Smooth muscle cell (in vitro differentiated cells): Measurements from ENCODE around the gene SH3BP4. TPM values are rescaled to one million over a fixed set of nuclear protein-coding genes. Genes with fewer than 3 reads are reported as not detected.

Experiments used
- DNase-seq: peaks from one replicate; lab custom pipeline; 2025; ENCODE audit not compliant: unreplicated experiment; lab: John Stamatoyannopoulos, UW
- H2AFZ ChIP-seq: fragments of 200-600 bp; sonication (generic); 2 replicates; pipeline ENCODE4 v1.6.0; 2016; ENCODE audit warnings: antibody characterized with exemption, low read depth, mild to moderate bottlenecking
- H3F3A ChIP-seq: fragments of 200-600 bp; sonication (generic); 2 replicates; pipeline ENCODE4 v1.6.0; 2017; ENCODE audit warnings: antibody characterized with exemption, low read depth
- H3K27ac ChIP-seq: fragments of 200-600 bp; sonication (generic); 2 replicates; pipeline ENCODE4 v1.5.1; 2016; ENCODE audit warnings: low read depth, mild to moderate bottlenecking
- H3K27me3 ChIP-seq: fragments of 200-600 bp; sonication (generic); 2 replicates; pipeline ENCODE4 v1.6.1; 2016; ENCODE audit warnings: low read depth, mild to moderate bottlenecking
- H3K36me3 ChIP-seq: fragments of 200-600 bp; sonication (generic); 2 replicates; pipeline ENCODE4 v1.5.1; 2016; ENCODE audit warnings: low read depth
- H3K4me1 ChIP-seq: fragments of 200-600 bp; sonication (generic); 2 replicates; pipeline ENCODE4 v1.5.1; 2016; ENCODE audit warnings: low read depth
- H3K4me2 ChIP-seq: fragments of 200-600 bp; sonication (generic); 2 replicates; pipeline ENCODE4 v1.6.0; 2016; ENCODE audit warnings: mild to moderate bottlenecking
- H3K4me3 ChIP-seq: fragments of 200-600 bp; sonication (generic); 2 replicates; pipeline ENCODE4 v1.5.1; 2016; ENCODE audit warnings: mild to moderate bottlenecking
- H3K79me2 ChIP-seq: fragments of 200-600 bp; sonication (generic); 2 replicates; pipeline ENCODE4 v1.6.0; 2016; ENCODE audit warnings: low read depth, mild to moderate bottlenecking
- H3K9ac ChIP-seq: fragments of 200-600 bp; sonication (generic); 2 replicates; pipeline ENCODE4 v1.6.0; 2016; ENCODE audit warnings: low read depth
- H3K9me3 ChIP-seq: fragments of 200-600 bp; sonication (generic); replicated peaks from 2 replicates; pipeline ENCODE4 v1.5.1; 2016; ENCODE audit warnings: low read depth
- H4K20me1 ChIP-seq: fragments of 200-600 bp; sonication (generic); 2 replicates; pipeline ENCODE4 v1.6.0; 2016; ENCODE audit warnings: low read depth
- CTCF ChIP-seq: fragments of 200-600 bp; sonication (generic); IDR thresholded peaks from 2 replicates; pipeline ENCODE4 v1.5.1; 2017; ENCODE audit warnings: borderline replicate concordance, mild to moderate bottlenecking, antibody characterized with exemption; ENCODE audit not compliant: insufficient read depth, poor library complexity, severe bottlenecking
- WGBS: methylation state at CpG from one replicate; pipeline ENCODE4 v1.1.7; 2016; ENCODE audit warnings: low lambda C conversion rate; 5-methylcytosine and 5-hydroxymethylcytosine counted together
- polyA plus RNA-seq: library from polyadenylated mRNA; unstranded; fragments of >200 nt; fragmentation: Nextera tagmentation; extraction: Ambion mirVana; gene quantifications from 2 replicates; pipeline ENCODE4 v1.2.1, GENCODE V29; 2016
- total RNA-seq: library from RNA; depleted of rRNA; stranded (reverse); fragments of >200 nt; gene quantifications from 2 replicates; pipeline ENCODE4 v1.2.3, GENCODE V29; 2014

SH3BP4 gene
- total and polyA plus RNA-seq, 2 experiments from 2014 or later = 38.9 to 47.7 TPM

DNA sequence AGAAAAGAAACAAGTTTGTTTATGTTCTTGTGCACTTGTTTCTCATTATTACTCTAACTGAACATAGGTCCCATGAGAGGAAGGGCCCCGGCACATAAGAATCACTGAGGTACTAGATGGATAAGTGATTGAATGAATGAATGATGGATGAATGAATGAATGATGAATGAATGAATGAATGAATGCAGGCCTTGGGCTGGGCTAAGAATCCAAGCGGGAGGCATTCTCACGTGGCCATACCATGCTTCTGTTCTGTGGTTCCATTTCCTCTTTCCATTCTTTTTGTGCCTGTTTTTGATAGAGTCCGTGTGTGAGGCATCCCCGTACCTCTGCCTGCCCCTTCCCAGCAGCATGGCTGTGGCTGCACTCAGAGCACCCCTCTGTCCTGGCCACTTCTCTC is 94.8 kb downstream of the SH3BP4 start:
- no peak overlapping the region for H3K27ac ChIP-seq
- H3K9me3 ChIP-seq = no peaks in the 10 kb centered on the region
- no peak overlapping the region for H3K4me2 ChIP-seq
- WGBS = 96% methylated on average over 5 of the region's 5 CpGs
- no peaks in the 10 kb centered on the region for H3K36me3 ChIP-seq
- H2AFZ ChIP-seq = no peak overlapping the region
- H3K4me3 ChIP-seq = no peak overlapping the region
- H4K20me1 ChIP-seq = peaks cover 93% of the 10 kb centered on the region
- peaks cover 19% of the 10 kb centered on the region for H3K79me2 ChIP-seq
- H3F3A ChIP-seq = no peaks in the 10 kb centered on the region
- no peak overlapping the region for H3K9ac ChIP-seq
- DNase-seq = no peak
- peaks cover 7% of the 10 kb centered on the region for H3K4me1 ChIP-seq
- no peaks in the 10 kb centered on the region for H3K27me3 ChIP-seq
- no peak for TF ChIP-seq CTCF

DNA sequence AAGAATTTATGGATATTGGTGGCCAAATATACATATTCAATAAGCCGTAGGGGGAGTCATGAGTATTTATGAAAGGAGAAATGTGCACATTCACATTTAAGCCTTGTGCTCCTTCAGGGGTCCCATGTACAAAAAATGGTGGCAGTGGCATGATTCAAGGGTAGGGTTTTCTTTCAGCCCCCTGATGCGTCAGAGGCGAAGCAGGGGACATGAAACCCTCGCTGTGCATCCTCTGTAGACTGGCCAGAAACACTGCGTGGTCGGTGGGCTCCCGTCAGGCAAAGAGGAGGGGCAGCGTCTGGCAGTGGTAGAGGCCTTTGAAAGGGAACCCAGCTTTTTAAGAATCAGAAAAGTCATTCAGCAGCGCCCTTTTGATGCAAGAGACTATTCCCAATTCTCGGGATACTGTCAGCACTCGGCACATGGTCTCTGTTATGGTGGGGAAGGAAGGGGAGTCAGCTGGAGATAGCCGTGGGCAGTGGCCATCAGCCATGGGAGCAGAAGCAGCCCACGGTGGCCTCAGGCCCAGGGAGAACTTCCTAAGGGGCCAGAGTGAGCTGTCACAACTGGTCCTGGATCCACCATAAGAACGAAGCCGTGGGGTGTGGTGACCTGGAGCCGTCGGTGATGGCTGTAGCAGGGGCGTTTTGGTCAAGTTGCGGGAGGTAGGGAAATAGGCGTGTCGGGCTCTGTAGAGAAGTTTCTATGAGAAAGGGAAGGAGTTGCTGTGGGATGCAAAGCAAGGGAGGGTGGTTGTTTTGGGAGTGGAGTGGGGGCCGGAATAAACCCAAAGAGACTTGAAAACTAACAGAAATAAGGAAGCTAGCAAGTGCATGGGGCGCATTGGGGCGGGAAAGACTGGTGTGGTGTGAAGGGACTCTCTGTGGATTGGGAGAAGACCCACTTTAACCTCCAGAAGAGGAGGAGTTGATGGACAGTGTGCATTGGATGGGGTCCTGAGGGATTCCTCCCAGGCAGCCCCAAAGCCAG is 95.6 kb downstream of the SH3BP4 start:
- no peak overlapping the region for H3K9ac ChIP-seq
- WGBS = 97% methylated on average over 24 of the region's 24 CpGs
- H2AFZ ChIP-seq = no peak overlapping the region
- H3K27ac ChIP-seq = no peak overlapping the region
- H3K79me2 ChIP-seq = peaks cover 22% of the 10 kb centered on the region
- no peaks in the 10 kb centered on the region for H3K27me3 ChIP-seq
- H3K4me3 ChIP-seq = no peak overlapping the region
- H3K4me1 ChIP-seq = peaks cover 7% of the 10 kb centered on the region
- no peak for DNase-seq
- TF ChIP-seq CTCF = no peak
- no peaks in the 10 kb centered on the region for H3F3A ChIP-seq
- peaks cover 93% of the 10 kb centered on the region for H4K20me1 ChIP-seq
- no peaks in the 10 kb centered on the region for H3K9me3 ChIP-seq
- H3K4me2 ChIP-seq = no peak overlapping the region
- no peaks in the 10 kb centered on the region for H3K36me3 ChIP-seq

GRCh38 chr2:235048549-235048948 is 96.7 kb downstream of the SH3BP4 start:
- no peak overlapping the region for H3K9ac ChIP-seq
- 86% methylated on average over 7 of the region's 7 CpGs for WGBS

More at GRCh38 chr2:235048549-235048948, 96.7 kb downstream of the SH3BP4 start:
- H3K36me3 ChIP-seq = no peaks in the 10 kb centered on the region
- no peaks in the 10 kb centered on the region for H3K9me3 ChIP-seq
- no peak overlapping the region for H2AFZ ChIP-seq
- no peak overlapping the region for H3K27ac ChIP-seq
- H3K4me1 ChIP-seq = peaks cover 7% of the 10 kb centered on the region
- no peaks in the 10 kb centered on the region for H3K27me3 ChIP-seq
- no peak overlapping the region for H3K4me2 ChIP-seq
- no peak for DNase-seq
- peaks cover 22% of the 10 kb centered on the region for H3K79me2 ChIP-seq
- no peak overlapping the region for H3K4me3 ChIP-seq
- H3F3A ChIP-seq = no peaks in the 10 kb centered on the region
- TF ChIP-seq CTCF = no peak
- peaks cover 94% of the 10 kb centered on the region for H4K20me1 ChIP-seq
